ENCODE data around the gene OR56A3. TPM values are rescaled to one million over a fixed set of nuclear protein-coding genes. Genes with fewer than 3 reads are reported as not detected.

OR56A3 gene
- total RNA-seq, 1 experiment from 2014 or later = not detected

- BruUV-seq (replicated peaks) = no TSS peak
- Mint-ChIP-seq H3K9me3 (ENCODE audit: unreplicated experiment) (peaks cover 18% of the 10 kb centered on the region), H3K4me1 (ENCODE audit: low read depth, unreplicated experiment) (no peaks in the 10 kb centered on the region), H3K27me3 (ENCODE audit: insufficient read depth, unreplicated experiment) (peaks cover 4% of the 10 kb centered on the region), H3K27ac (ENCODE audit: unreplicated experiment) (no peak overlapping the region), H3K36me3 (ENCODE audit: insufficient read depth, unreplicated experiment) (no peaks in the 10 kb centered on the region), H3K4me3 (ENCODE audit: unreplicated experiment) (no peak overlapping the region)
- Histone ChIP-seq H3K9me3 (no peaks in the 10 kb centered on the region), H3K4me1 (no peaks in the 10 kb centered on the region), H3K27me3 (replicated peaks; ENCODE audit: control insufficient read depth, insufficient read depth, low read length) (no peaks in the 10 kb centered on the region), H3K36me3 (ENCODE audit: control insufficient read depth, insufficient read depth, low read length) (no peaks in the 10 kb centered on the region), H3K4me3 (ENCODE audit: low read depth, low read length) (no peak overlapping the region)
- POLR2A ChIA-PET = no interaction called here
- CTCF ChIA-PET = no interaction called here
- intact Hi-C loops (cut with micrococcal nuclease; ENCODE audit: unreplicated experiment) = no loop called here
- no peak for TF ChIP-seq CTCF (IDR thresholded peaks at IDR 0.05; ENCODE audit: insufficient read depth in 1 of 2, low read depth in 1 of 2, low read length in 1 of 2, severe bottlenecking in 1 of 2, unreplicated experiment in 1 of 2)
- no peak for DNase-seq
Measured at GRCh38 chr11:5923794-5924193, 18.3 kb upstream of the OR56A3 start.

GRCh38 chr11:5928271-5928670 is 13.8 kb upstream of the OR56A3 start:
- Histone ChIP-seq H3K9me3 (no peaks in the 10 kb centered on the region), H3K4me3 (ENCODE audit: low read depth, low read length) (no peak overlapping the region), H3K4me1 (no peaks in the 10 kb centered on the region), H3K27me3 (replicated peaks; ENCODE audit: control insufficient read depth, insufficient read depth, low read length) (no peaks in the 10 kb centered on the region), H3K36me3 (ENCODE audit: control insufficient read depth, insufficient read depth, low read length) (no peaks in the 10 kb centered on the region)
- Mint-ChIP-seq H3K27me3 (ENCODE audit: insufficient read depth, unreplicated experiment) (peaks cover 5% of the 10 kb centered on the region), H3K9me3 (ENCODE audit: unreplicated experiment) (peaks cover 44% of the 10 kb centered on the region), H3K4me1 (ENCODE audit: low read depth, unreplicated experiment) (no peaks in the 10 kb centered on the region), H3K36me3 (ENCODE audit: insufficient read depth, unreplicated experiment) (no peaks in the 10 kb centered on the region), H3K27ac (ENCODE audit: unreplicated experiment) (no peak overlapping the region), H3K4me3 (ENCODE audit: unreplicated experiment) (no peak overlapping the region)
- BruUV-seq (replicated peaks) = no TSS peak
- ChIA-PET POLR2A (no interaction called here), CTCF (no interaction called here)
- no peak for TF ChIP-seq CTCF (IDR thresholded peaks at IDR 0.05; ENCODE audit: insufficient read depth in 1 of 2, low read depth in 1 of 2, low read length in 1 of 2, severe bottlenecking in 1 of 2, unreplicated experiment in 1 of 2)
- intact Hi-C loops (cut with micrococcal nuclease; ENCODE audit: unreplicated experiment) = no loop called here
- DNase-seq = no peak

- peaks cover 45% of the 10 kb centered on the region for H3K9me3 Mint-ChIP-seq (ENCODE audit: unreplicated experiment)
- H3K36me3 Mint-ChIP-seq (ENCODE audit: insufficient read depth, unreplicated experiment) = no peaks in the 10 kb centered on the region
- CTCF ChIA-PET = no interaction called here
- no peaks in the 10 kb centered on the region for H3K9me3 ChIP-seq
- no peak for TF ChIP-seq CTCF (IDR thresholded peaks at IDR 0.05; ENCODE audit: insufficient read depth in 1 of 2, low read depth in 1 of 2, low read length in 1 of 2, severe bottlenecking in 1 of 2, unreplicated experiment in 1 of 2)
- POLR2A ChIA-PET = no interaction called here
- H3K27me3 ChIP-seq (replicated peaks; ENCODE audit: control insufficient read depth, insufficient read depth, low read length) = no peaks in the 10 kb centered on the region
- H3K4me3 ChIP-seq (ENCODE audit: low read depth, low read length) = no peak overlapping the region
- BruUV-seq (replicated peaks) = no TSS peak
- H3K36me3 ChIP-seq (ENCODE audit: control insufficient read depth, insufficient read depth, low read length) = no peaks in the 10 kb centered on the region
- no peak for DNase-seq
- no peaks in the 10 kb centered on the region for H3K4me1 ChIP-seq
- H3K4me3 Mint-ChIP-seq (ENCODE audit: unreplicated experiment) = no peak overlapping the region
- intact Hi-C loops (cut with micrococcal nuclease; ENCODE audit: unreplicated experiment) = no loop called here
- no peak overlapping the region for H3K27ac Mint-ChIP-seq (ENCODE audit: unreplicated experiment)
- H3K4me1 Mint-ChIP-seq (ENCODE audit: low read depth, unreplicated experiment) = no peaks in the 10 kb centered on the region
- H3K27me3 Mint-ChIP-seq (ENCODE audit: insufficient read depth, unreplicated experiment) = peaks cover 5% of the 10 kb centered on the region
Measured at GRCh38 chr11:5928811-5929210, 13.2 kb upstream of the OR56A3 start.
